Neural progenitor cell (in vitro differentiated cells): ENCODE measurements around the gene ARHGAP31. TPM values are rescaled to one million over a fixed set of nuclear protein-coding genes. Genes with fewer than 3 reads are reported as not detected.
A peak's percentile ranks its signal among the peaks of the same experiment; 100 is the strongest.

ENCODE experiments used
- DNase-seq: peaks from one replicate; pipeline ENCODE4 v3.0.0-alpha.2; 2016; ENCODE audit warnings: low spot score
- H2AFZ ChIP-seq: fragments of 200-600 bp; sonication (generic); replicated peaks from 2 replicates; pipeline ENCODE4 v1.6.1; 2016; ENCODE audit warnings: antibody characterized with exemption
- H3F3A ChIP-seq: fragments of 200-600 bp; sonication (generic); 2 replicates; pipeline ENCODE4 v1.6.1; 2016; ENCODE audit warnings: antibody characterized with exemption, low read depth
- H3K27ac ChIP-seq: fragments of 200-600 bp; sonication (generic); 2 replicates; pipeline ENCODE4 v1.5.1; 2016; ENCODE audit warnings: mild to moderate bottlenecking
- H3K27me3 ChIP-seq: fragments of 200-600 bp; sonication (generic); 2 replicates; pipeline ENCODE4 v1.6.1; 2016; ENCODE audit warnings: mild to moderate bottlenecking, moderate library complexity
- H3K36me3 ChIP-seq: fragments of 200-600 bp; sonication (generic); 2 replicates; pipeline ENCODE4 v1.5.1; 2016
- H3K4me1 ChIP-seq: fragments of 200-600 bp; sonication (generic); 2 replicates; pipeline ENCODE4 v1.6.1; 2016; ENCODE audit warnings: mixed run types
- H3K4me2 ChIP-seq: fragments of 200-600 bp; sonication (generic); 2 replicates; pipeline ENCODE4 v1.6.1; 2016
- H3K4me3 ChIP-seq: fragments of 200-600 bp; sonication (generic); 2 replicates; pipeline ENCODE4 v1.5.1; 2016
- H3K79me2 ChIP-seq: fragments of 200-600 bp; sonication (generic); 2 replicates; pipeline ENCODE4 v1.6.1; 2016; ENCODE audit warnings: low read depth
- H3K9ac ChIP-seq: fragments of 200-600 bp; sonication (generic); 2 replicates; pipeline ENCODE4 v1.6.1; 2016
- H3K9me3 ChIP-seq: fragments of 200-600 bp; sonication (generic); 2 replicates; pipeline ENCODE4 v1.5.1; 2016; ENCODE audit warnings: low read depth
- H4K20me1 ChIP-seq: fragments of 200-600 bp; sonication (generic); 2 replicates; pipeline ENCODE4 v1.6.1; 2016; ENCODE audit warnings: low read depth
- H3K27ac Mint-ChIP-seq: 3 replicates; pipeline ENCODE4 v1.8.0; 2021; ENCODE audit warnings: mixed read lengths
- H3K27me3 Mint-ChIP-seq: 2 replicates; pipeline ENCODE4 v1.8.0; 2022; ENCODE audit warnings: low read depth, mild to moderate bottlenecking, inconsistent platforms, moderate library complexity, mixed read lengths; ENCODE audit not compliant: insufficient read depth
- H3K36me3 Mint-ChIP-seq: 3 replicates; pipeline ENCODE4 v1.8.0; 2021; ENCODE audit warnings: mixed read lengths
- H3K4me1 Mint-ChIP-seq: 3 replicates; pipeline ENCODE4 v1.8.0; 2021; ENCODE audit warnings: mixed read lengths
- H3K4me3 Mint-ChIP-seq: 3 replicates; pipeline ENCODE4 v1.8.0; 2021; ENCODE audit warnings: mild to moderate bottlenecking, moderate library complexity, mixed read lengths
- H3K9me3 Mint-ChIP-seq: 3 replicates; pipeline ENCODE4 v1.8.0; 2020; ENCODE audit warnings: mixed read lengths
- EZH2 ChIP-seq: fragments of 200-600 bp; sonication (generic); IDR thresholded peaks from 2 replicates; pipeline ENCODE4 v1.6.1; 2017; ENCODE audit warnings: antibody characterized with exemption, mild to moderate bottlenecking, moderate library complexity
- EZH2phosphoT487 ChIP-seq: fragments of 200-600 bp; sonication (generic); IDR thresholded peaks from 2 replicates; pipeline ENCODE4 v1.6.1; 2017; ENCODE audit warnings: antibody characterized with exemption
- small RNA-seq: library from RNA; depleted of rRNA; stranded (forward); fragments of <200 nt; gene quantifications from one replicate; pipeline ENCODE3, GENCODE V24; 2015
- total RNA-seq: library from RNA; depleted of rRNA; stranded (reverse); fragments of >200 nt; gene quantifications from 2 replicates; pipeline ENCODE4 v1.2.3, GENCODE V29; 2015; ENCODE audit warnings: low replicate concordance
- TF ChIP-seq, protein P1 (sequence below): fragments of 200-600 bp; sonication (generic); IDR thresholded peaks from 2 replicates; pipeline ENCODE4 v1.5.1; 2017; ENCODE audit warnings: antibody characterized with exemption, mild to moderate bottlenecking

Gene ARHGAP31
- total RNA-seq, 1 donor from 2014 or later, result 0.13 TPM

DNA sequence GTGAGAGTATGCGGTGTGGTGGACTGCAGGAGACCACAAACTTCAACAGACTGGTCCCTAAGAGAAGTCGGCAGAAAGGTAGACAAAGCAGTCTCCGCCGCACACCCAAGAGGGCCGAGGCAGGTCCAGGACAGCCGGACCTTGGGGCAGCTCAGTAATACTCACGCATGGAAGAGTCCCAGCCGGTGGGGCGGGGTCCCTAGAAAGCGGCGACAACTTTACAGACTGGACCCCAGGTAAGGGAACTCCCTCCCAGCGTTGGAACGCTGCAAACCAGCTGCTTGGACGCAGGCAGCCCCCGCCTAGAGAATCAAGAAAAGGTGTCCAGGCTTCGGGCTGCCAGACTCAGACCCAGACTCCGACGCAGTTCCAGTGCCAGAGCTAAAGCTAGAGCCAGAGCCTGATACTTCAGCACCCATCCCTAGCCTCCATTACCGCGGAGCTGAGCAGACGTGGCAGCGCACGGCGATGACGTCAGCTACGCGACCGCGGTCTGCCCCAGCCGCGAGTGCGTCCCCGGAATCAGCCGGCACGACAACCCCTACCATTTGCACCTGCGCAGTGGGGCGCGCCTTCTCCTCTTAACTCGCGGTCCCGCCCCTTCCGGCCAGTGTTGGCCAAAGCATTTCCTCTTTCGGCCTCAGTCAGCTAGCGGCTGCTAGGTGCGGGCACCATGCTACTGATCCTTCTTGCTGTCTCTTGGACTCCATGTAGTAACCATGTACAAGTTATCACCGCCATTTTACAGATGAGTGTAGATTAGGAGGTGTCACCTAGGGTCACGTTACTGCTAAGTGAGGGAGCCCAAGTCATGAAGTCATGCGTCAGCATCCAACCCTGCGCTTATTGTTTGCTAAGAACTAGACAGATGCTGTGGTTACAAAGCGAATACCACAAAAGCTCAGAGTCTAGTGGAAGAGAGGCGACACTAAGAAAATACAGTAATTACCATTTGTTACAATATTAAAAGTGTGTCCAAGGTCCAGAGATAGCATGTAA, 169.3 kb downstream of the ARHGAP31 start, which contains the start of gene TMEM39A:
TSS of gene TMEM39A (minus strand) at position 445 of the 999 bp plus-strand sequence. CDS start 1,541 bp downstream, outside the sequence.
- H3K27ac Mint-ChIP-seq, result peak within 1 kb of the TSS; percentile 95
- DNase-seq, result peak; percentile 99
- Histone ChIP-seq H3K4me1 (peaks cover 11% of the 10 kb centered on the region), H2AFZ (peak within 1 kb of the TSS; percentile 77), H3K4me3 (peak within 1 kb of the TSS; percentile 85), H3K27me3 (no peaks in the 10 kb centered on the region), H3K9ac (peak within 1 kb of the TSS; percentile 83), H4K20me1 (no peaks in the 10 kb centered on the region), H3K9me3 (no peaks in the 10 kb centered on the region), H3K36me3 (peaks cover 12% of the 10 kb centered on the region), H3K27ac (no peak within 1 kb of the TSS), H3K4me2 (peak within 1 kb of the TSS; percentile 93), H3F3A (peaks cover 6% of the 10 kb centered on the region), H3K79me2 (peaks cover 38% of the 10 kb centered on the region)
- H3K9me3 Mint-ChIP-seq, result no peaks in the 10 kb centered on the region
- H3K4me1 Mint-ChIP-seq, result peaks cover 31% of the 10 kb centered on the region
- H3K4me3 Mint-ChIP-seq, result peak within 1 kb of the TSS; percentile 99
- TF ChIP-seq EZH2phosphoT487 (no peak), EZH2 (no peak)
- TF ChIP-seq, protein P1, sequence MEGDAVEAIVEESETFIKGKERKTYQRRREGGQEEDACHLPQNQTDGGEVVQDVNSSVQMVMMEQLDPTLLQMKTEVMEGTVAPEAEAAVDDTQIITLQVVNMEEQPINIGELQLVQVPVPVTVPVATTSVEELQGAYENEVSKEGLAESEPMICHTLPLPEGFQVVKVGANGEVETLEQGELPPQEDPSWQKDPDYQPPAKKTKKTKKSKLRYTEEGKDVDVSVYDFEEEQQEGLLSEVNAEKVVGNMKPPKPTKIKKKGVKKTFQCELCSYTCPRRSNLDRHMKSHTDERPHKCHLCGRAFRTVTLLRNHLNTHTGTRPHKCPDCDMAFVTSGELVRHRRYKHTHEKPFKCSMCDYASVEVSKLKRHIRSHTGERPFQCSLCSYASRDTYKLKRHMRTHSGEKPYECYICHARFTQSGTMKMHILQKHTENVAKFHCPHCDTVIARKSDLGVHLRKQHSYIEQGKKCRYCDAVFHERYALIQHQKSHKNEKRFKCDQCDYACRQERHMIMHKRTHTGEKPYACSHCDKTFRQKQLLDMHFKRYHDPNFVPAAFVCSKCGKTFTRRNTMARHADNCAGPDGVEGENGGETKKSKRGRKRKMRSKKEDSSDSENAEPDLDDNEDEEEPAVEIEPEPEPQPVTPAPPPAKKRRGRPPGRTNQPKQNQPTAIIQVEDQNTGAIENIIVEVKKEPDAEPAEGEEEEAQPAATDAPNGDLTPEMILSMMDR, result no peak
- peaks cover 13% of the 10 kb centered on the region for H3K36me3 Mint-ChIP-seq
- peaks cover 3% of the 10 kb centered on the region for H3K27me3 Mint-ChIP-seq

DNA sequence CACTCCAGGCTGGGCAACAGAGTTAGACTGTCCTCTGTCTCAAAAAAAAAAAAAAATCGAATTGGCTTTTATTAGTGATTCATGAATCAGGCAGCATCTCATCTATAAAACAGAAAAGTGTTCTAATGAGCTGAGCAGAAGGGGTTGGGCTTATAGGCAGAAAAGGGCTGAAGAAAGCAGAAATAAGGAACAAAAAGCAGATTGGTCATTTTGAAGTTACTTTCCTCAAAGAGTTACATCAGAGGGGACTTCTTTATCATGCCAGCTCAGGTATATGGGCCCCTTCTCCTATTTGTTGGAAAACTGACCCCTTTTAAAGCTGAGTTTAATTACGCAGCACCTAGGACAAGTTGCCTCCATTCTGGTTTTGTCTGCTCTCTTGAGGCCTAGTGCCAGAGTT, 173.9 kb downstream of the ARHGAP31 start:
- Histone ChIP-seq H4K20me1 (no peaks in the 10 kb centered on the region), H3K9me3 (no peaks in the 10 kb centered on the region), H2AFZ (peak overlapping the region; percentile 100), H3K27me3 (no peaks in the 10 kb centered on the region), H3K79me2 (peaks cover 18% of the 10 kb centered on the region), H3K36me3 (no peaks in the 10 kb centered on the region), H3K27ac (no peak overlapping the region), H3K4me3 (no peak overlapping the region), H3F3A (peaks cover 11% of the 10 kb centered on the region), H3K4me2 (peak overlapping the region; percentile 92), H3K9ac (no peak overlapping the region), H3K4me1 (peaks cover 11% of the 10 kb centered on the region)
- H3K4me1 Mint-ChIP-seq, result peaks cover 35% of the 10 kb centered on the region
- peak overlapping the region; percentile 85 for H3K27ac Mint-ChIP-seq
- DNase-seq, result no peak
- no peaks in the 10 kb centered on the region for H3K9me3 Mint-ChIP-seq
- no peak for TF ChIP-seq EZH2phosphoT487
- TF ChIP-seq EZH2, result no peak
- TF ChIP-seq, protein P1, result no peak
- H3K27me3 Mint-ChIP-seq, result peaks cover 1% of the 10 kb centered on the region
- peaks cover 11% of the 10 kb centered on the region for H3K36me3 Mint-ChIP-seq
- peak overlapping the region; percentile 97 for H3K4me3 Mint-ChIP-seq

DNA sequence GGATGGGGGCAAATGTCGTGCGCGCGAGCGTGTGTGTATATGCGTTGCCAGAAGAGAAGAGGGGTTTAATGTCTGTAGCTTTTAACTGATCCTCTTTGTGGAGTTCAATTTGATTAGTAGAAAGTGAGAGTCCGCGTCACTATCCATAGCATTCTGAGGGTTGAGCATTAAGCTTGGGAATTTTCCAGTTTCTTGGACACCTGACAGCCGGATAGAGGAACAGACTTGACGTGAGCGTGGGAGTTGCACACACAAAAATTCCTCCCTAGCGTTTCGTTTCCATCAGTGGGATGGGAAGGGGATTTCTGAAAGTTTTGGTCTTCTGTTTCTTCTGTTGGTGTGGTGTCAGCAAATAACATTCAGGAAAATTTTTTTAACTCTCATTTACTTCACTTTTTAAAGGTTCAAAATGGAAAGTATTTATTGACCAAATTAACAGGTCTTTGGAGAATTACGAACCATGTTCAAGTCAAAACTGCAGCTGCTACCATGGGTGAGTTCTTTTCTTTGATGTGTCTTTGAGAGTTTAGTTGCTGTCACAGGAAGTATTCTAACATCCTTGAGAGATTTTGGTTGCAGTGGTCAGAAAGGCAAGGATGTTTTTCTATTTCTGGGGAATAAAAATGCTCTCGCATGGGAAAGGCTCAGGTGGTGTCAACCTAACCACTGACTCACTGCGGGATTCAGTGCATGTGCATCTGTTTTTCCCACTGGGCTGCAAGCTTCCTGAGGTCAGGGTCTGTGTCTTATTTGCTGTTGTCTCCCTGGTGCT, 175.4 kb downstream of the ARHGAP31 start:
- H3K4me1 ChIP-seq, result peaks cover 6% of the 10 kb centered on the region
- peak overlapping the region; percentile 85 for H3K27ac Mint-ChIP-seq
- H3K4me2 ChIP-seq, result peak overlapping the region; percentile 92
- no peaks in the 10 kb centered on the region for H3K9me3 ChIP-seq
- H3K9ac ChIP-seq, result peak overlapping the region; percentile 76
- TF ChIP-seq EZH2phosphoT487 (no peak), EZH2 (no peak)
- TF ChIP-seq, protein P1, result no peak
- no peak overlapping the region for H3K27ac ChIP-seq
- peaks cover 24% of the 10 kb centered on the region for H3K4me1 Mint-ChIP-seq
- H3K27me3 ChIP-seq, result no peaks in the 10 kb centered on the region
- H2AFZ ChIP-seq, result peak overlapping the region; percentile 100
- H3K36me3 ChIP-seq, result no peaks in the 10 kb centered on the region
- H3K9me3 Mint-ChIP-seq, result no peaks in the 10 kb centered on the region
- DNase-seq, result no peak
- no peaks in the 10 kb centered on the region for H3K27me3 Mint-ChIP-seq
- H3K4me3 ChIP-seq, result peak overlapping the region; percentile 98
- H3F3A ChIP-seq, result peaks cover 5% of the 10 kb centered on the region
- H4K20me1 ChIP-seq, result no peaks in the 10 kb centered on the region
- peaks cover 11% of the 10 kb centered on the region for H3K36me3 Mint-ChIP-seq
- peaks cover 14% of the 10 kb centered on the region for H3K79me2 ChIP-seq
- peak overlapping the region; percentile 97 for H3K4me3 Mint-ChIP-seq

Small RNA genes within 50 kb of the gene (small RNA-seq; reads per million reads assigned to genes)
- not detected for gene RNU6-1127P

Other genes starting within 250 kb of the ARHGAP31 start
- not detected in 2 replicates for gene TEX55, start 148.2 kb upstream of the ARHGAP31 start, total RNA-seq
- 0.65 TPM in 1 of 2 replicates, not detected in the other for gene UPK1B, start 120.8 kb upstream of the ARHGAP31 start, total RNA-seq
- 34.8 and 47.0 TPM in 2 replicates for gene B4GALT4, start 53.5 kb upstream of the ARHGAP31 start, total RNA-seq
- gene TMEM39A, start 169.2 kb downstream of the ARHGAP31 start, total RNA-seq, result 41.2 and 43.0 TPM in 2 replicates
- gene POGLUT1, start 174.6 kb downstream of the ARHGAP31 start, total RNA-seq, result 19.7 and 20.1 TPM in 2 replicates
- gene TIMMDC1, start 204.2 kb downstream of the ARHGAP31 start, total RNA-seq, result 66.0 and 91.7 TPM in 2 replicates